GM18867 (cell line): ENCODE measurements around the gene CDC73.
"Not testable (repeated sequence)": the region's sequence is repeated elsewhere in the genome, so short reads cannot be mapped to it uniquely, and the experiment has no call there.

Experiments used
- ATAC-seq: cut with Tn5 transposase; IDR thresholded peaks from one replicate; pipeline ENCODE4 v1.9.1; 2021; ENCODE audit warnings: mild to moderate bottlenecking, moderate library complexity; ENCODE audit not compliant: unreplicated experiment

Gene CDC73

GRCh38 chr1:193176113-193176512 is 54.3 kb downstream of the CDC73 start:
- no peak for ATAC-seq

GRCh38 chr1:193176788-193177187 is 55.0 kb downstream of the CDC73 start:
- no peak for ATAC-seq

- no peak for ATAC-seq
These were observed 57.3 kb downstream of the CDC73 start for GRCh38 chr1:193179094-193179493.

DNA sequence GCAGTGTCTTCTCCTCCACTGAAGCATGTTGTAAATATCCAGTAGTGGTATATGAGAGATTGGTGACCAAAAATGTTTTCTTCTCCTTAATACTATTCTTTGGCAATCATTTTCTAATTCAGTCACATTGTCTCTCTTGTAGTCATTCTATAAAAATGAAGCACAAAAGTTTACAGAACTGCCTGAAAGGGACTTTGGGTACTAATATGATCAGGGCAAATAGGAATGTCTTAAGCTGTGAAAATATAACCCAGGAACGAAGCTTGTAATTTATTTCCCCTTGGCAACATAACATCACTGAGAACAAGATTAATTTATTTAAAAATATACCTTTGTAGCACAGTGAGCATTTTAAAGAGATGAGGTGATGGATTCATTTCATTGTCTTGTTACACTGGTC is 59.7 kb downstream of the CDC73 start:
- no peak for ATAC-seq

DNA sequence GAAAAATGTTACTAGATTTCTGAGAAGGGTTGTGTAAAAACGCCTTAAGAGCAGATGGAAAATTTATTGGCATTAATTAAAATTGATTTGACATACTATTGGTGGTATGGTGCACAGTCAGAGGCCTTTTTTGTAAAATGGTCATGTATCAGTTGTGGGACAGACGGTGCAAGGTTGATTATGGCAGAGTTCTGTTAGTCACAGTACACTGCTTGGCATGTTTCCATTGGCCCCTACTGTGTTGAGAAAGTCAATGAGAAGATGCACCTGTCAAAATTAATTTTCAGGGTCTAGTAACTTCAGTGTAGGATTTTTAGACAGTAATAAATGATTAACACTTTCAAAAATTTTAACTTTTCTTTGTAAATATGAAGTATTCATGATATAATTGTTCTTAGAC is 60.2 kb downstream of the CDC73 start:
- no peak for ATAC-seq

GRCh38 chr1:193183019-193183627 is 61.3 kb downstream of the CDC73 start:
- ATAC-seq: peak; percentile 76

DNA sequence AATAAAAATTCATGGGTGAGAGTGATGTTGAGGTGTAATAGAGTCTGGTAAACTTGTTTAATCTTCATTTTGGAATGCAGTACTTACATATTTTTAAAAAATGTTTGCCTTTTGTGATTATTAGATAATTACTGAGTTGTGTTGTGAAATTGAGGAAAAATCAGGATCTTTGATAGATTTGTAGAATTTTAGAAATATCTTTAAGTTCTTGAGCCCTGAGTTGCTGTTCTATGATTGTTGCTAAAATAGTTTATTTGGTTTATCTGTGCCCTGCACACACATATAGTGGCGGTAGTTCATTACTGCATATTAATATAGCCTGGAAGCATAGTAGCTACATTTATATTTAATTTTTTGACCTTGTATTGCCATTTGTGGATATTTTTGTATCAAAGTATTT is 62.9 kb downstream of the CDC73 start:
- ATAC-seq: no peak

DNA sequence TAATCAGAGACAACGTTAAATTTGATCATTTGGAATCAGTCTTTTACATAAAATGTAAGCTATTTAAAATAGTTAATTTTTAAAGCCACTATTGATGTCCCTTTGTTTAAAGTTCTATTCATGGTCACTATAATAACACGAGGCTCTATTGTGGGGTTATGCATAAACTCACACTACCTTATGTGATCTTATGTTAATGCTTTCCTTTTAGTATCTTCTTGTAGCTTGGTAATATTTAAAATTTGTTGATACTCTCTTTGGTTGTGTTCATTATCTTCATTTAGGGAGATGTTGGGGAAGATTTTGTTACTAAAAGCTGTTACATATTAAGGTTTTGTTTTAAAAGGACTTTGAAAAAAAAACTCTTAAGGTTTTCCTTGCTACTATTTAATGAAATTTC is 63.4 kb downstream of the CDC73 start:
- no peak for ATAC-seq

DNA sequence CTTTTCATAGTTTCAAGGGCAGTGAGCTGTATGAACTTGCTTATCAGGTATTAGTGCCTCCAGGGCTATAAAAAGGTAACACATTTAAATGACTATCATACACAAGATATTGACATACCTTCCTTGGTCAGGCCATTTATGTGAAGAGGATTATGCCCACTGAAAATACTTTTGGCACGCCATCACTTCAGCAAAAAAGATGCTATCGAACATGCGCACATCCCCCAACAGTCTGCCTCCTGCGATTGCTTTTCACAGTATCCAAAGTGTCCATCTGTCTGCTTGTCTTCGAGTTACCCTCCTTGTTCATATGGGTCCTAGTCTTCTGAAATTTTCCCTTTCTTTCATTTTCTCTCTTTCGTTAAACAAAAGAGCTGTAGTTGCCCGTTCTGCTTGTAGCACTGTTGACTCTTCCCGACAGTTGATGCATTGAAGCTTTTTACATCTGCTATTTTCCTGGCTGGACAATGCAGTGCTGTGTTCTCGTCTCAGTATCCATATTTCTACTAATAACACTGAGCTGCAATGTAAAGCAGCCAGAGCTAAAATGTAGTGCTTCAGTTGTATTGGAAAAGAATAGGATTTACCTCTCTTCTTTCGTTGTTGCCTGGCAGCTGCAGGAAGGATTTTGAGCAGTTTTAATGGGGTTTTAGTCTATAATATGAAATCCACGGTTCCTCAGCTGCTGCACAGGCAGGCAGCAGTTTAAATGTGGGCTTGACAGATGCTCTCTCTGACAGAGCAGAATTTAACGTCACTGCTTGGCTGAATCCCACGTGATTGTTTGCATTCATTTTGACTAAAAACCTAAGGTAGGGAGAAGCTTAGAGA is 64.3 kb downstream of the CDC73 start, which contains the start of gene B3GALT2:
Gene B3GALT2 (minus strand): TSS at position 713 of the 831 bp plus-strand sequence. CDS start 5,051 bp downstream, outside the sequence.
- ATAC-seq: no peak

- no peak for ATAC-seq
These were observed 65.3 kb downstream of the CDC73 start for GRCh38 chr1:193187114-193187513.

GRCh38 chr1:193188915-193189314 is 67.1 kb downstream of the CDC73 start:
- not testable (repeated sequence) for ATAC-seq

DNA sequence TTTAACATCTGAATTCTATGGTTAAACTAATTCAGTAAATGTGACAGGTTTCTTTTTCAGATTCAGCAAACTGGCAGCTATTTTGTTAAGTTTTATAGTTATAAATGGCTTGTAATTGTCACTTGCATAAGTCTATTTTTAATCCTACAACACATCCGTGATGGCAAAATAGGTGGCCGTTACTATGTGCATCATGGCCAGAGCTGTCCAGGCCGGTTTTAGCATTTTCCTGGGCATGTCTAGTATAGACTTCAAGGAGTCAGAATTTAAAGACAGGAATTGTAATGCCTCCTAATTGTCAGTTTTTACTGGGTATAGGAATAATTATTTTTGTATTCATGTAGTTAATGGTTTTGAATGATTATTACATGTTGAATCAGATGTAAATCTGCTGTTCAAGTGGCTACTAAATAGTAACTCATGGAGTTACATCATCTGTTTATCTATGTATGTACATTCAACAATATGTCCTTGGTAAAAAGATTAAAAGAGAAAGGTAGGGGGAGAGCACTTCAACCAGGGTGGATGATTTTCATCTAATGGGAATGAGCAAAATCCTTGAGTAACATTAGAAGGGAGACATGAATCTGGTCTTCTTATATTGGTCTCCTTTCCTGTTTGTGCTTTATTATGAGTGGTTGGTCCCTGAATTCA is 67.7 kb downstream of the CDC73 start:
- no peak for ATAC-seq

GRCh38 chr1:193190096-193190744 is 68.4 kb downstream of the CDC73 start:
- ATAC-seq: peak; percentile 50

DNA sequence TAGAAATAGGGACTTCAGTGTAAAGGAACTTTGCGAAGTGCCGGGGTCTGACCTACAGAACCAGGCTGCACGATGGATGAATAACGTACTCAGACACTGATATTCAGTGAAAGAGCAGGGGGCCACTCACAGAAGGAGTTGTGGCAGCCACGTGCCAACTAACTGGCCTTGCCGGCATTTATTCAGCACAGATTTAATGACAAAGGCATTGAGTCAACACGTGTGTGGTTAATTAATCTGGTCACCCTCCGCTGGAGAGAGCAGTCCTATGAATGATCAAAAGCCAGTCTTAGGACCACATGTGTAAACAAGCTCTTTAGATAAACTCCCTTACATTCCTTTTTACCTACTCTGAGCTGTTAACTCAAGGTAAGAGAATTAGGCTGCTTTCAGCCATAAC is 70.8 kb downstream of the CDC73 start:
- no peak for ATAC-seq

DNA sequence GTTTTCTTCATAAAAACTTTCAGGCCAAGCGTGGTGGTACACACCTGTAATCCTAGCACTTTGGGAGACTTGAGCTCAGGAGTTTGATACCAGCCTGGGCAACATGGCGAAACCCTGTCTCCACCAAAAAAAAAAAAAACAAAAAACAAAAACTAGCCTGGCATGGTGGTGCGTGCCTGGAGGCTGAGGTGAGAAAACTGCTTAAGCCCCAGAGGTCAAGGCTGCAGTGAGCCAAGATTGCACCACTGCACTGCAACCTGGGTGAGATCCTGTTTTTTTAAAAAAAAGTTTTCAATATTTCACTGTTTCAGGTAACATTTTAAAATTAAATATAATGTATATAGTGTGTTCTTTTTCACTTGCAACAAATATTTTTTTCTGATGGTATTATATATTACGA is 78.1 kb downstream of the CDC73 start:
- ATAC-seq: no peak

- ATAC-seq: no peak
These were observed 79.2 kb downstream of the CDC73 start for GRCh38 chr1:193201021-193201420.

GRCh38 chr1:193210996-193211395 is 89.2 kb downstream of the CDC73 start:
- peak; percentile 13 for ATAC-seq

- ATAC-seq: peak; percentile 85
These were observed 89.7 kb downstream of the CDC73 start for GRCh38 chr1:193211539-193211938.

DNA sequence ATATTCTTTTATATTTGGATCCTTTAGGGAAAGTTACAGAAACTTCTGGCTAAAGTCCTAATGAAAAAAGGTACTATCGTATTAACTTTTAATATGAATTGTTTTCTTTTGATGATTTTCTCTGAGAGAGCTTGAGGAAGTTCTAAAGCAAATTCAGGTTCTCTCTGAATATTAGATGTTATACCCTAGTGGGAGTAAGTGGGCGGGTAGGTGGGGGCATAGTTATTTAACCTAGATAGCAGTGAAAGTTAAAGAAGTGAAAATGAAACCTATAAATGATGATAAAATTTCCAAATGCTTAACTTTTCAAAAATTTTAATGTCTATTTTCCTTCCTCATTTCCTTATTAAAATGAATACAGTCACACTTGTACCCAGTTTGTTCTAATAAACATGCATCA is 90.8 kb downstream of the CDC73 start:
- no peak for ATAC-seq

GRCh38 chr1:193213998-193214397 is 92.2 kb downstream of the CDC73 start:
- ATAC-seq: no peak

- no peak for ATAC-seq
These were observed 95.1 kb downstream of the CDC73 start for GRCh38 chr1:193216920-193217319.
